Large intestine (tissue), 3 donors: ENCODE measurements around the gene RMI2. TPM values are rescaled to one million over a fixed set of nuclear protein-coding genes. Genes with fewer than 3 reads are reported as not detected.
"Not testable (repeated sequence)": the region's sequence is repeated elsewhere in the genome, so short reads cannot be mapped to it uniquely, and the experiment has no call there.

ENCODE experiments used
- DNase-seq, 2 donors: peaks; one replicate each; pipeline versions ENCODE4 v3.0.0 to v3.0.0-alpha.2; 2013
- H3K27ac ChIP-seq: one replicate; pipeline ENCODE4 v1.5.1; 2013; ENCODE audit warnings: low read length
- H3K27me3 ChIP-seq: 2 replicates; pipeline ENCODE4 v1.6.1; 2013; ENCODE audit warnings: low read length; ENCODE audit not compliant: control insufficient read depth, insufficient read depth
- H3K36me3 ChIP-seq: 2 replicates; pipeline ENCODE4 v1.6.1; 2013; ENCODE audit warnings: low read length; ENCODE audit not compliant: control insufficient read depth, insufficient read depth
- H3K4me1 ChIP-seq: one replicate; pipeline ENCODE4 v1.6.1; 2013; ENCODE audit warnings: low read length; ENCODE audit not compliant: control insufficient read depth, insufficient read depth
- H3K4me3 ChIP-seq: one replicate; pipeline ENCODE4 v1.5.1; 2013; ENCODE audit warnings: low read length
- H3K9me3 ChIP-seq: one replicate; pipeline ENCODE4 v1.6.1; 2013; ENCODE audit warnings: mild to moderate bottlenecking, low read depth, low read length, moderate library complexity; ENCODE audit not compliant: control insufficient read depth
- WGBS: methylation state at CpG from one replicate; pipeline ENCODE4 v1.1.5; 2013; ENCODE audit warnings: low lambda C conversion rate; ENCODE audit not compliant: insufficient coverage; 5-methylcytosine and 5-hydroxymethylcytosine counted together
- polyA plus RNA-seq: library from polyadenylated mRNA; unstranded; fragments of 120-200 nt; gene quantifications from one replicate; pipeline ENCODE4 v1.2.1, GENCODE V29; 2013

The RMI2 gene
- polyA plus RNA-seq, 1 donor, result 12.4 TPM

- Histone ChIP-seq H3K4me3 (no peak overlapping the region), H3K4me1 (no peaks in the 10 kb centered on the region), H3K9me3 (no peaks in the 10 kb centered on the region), H3K27ac (no peak overlapping the region), H3K27me3 (no peaks in the 10 kb centered on the region), H3K36me3 (no peaks in the 10 kb centered on the region)
- 20% methylated on average over 1 of the region's 7 CpGs for WGBS
- DNase-seq, result no peak
Measured at GRCh38 chr16:11370084-11370931, 25.0 kb downstream of the RMI2 start.

- H3K36me3 ChIP-seq, DNase-seq, H3K9me3 ChIP-seq, H3K4me3 ChIP-seq, H3K27me3 ChIP-seq, H3K4me1 ChIP-seq, H3K27ac ChIP-seq: not testable (repeated sequence)
- WGBS, result no CpG with 5 or more reads among the region's 13 CpGs
Measured at GRCh38 chr16:11370932-11371279, 25.6 kb downstream of the RMI2 start.

GRCh38 chr16:11372073-11372828 lies 27.0 kb downstream of the RMI2 start:
- Histone ChIP-seq H3K9me3 (no peaks in the 10 kb centered on the region), H3K4me1 (no peaks in the 10 kb centered on the region), H3K27ac (no peak overlapping the region), H3K27me3 (no peaks in the 10 kb centered on the region), H3K4me3 (no peak overlapping the region), H3K36me3 (no peaks in the 10 kb centered on the region)
- DNase-seq, result no peak
- WGBS, result no CpG with 5 or more reads among the region's 10 CpGs

- Histone ChIP-seq H3K27me3 (no peaks in the 10 kb centered on the region), H3K36me3 (no peaks in the 10 kb centered on the region), H3K27ac (no peak overlapping the region), H3K4me3 (no peak overlapping the region), H3K9me3 (no peaks in the 10 kb centered on the region), H3K4me1 (no peaks in the 10 kb centered on the region)
- no peak for DNase-seq
- WGBS, result no CpG with 5 or more reads among the region's 6 CpGs
Measured at GRCh38 chr16:11372829-11373306, 27.6 kb downstream of the RMI2 start.

- H3K27ac ChIP-seq, result no peak overlapping the region
- H3K4me1 ChIP-seq, result no peaks in the 10 kb centered on the region
- H3K36me3 ChIP-seq, result no peaks in the 10 kb centered on the region
- H3K27me3 ChIP-seq, result no peaks in the 10 kb centered on the region
- no peaks in the 10 kb centered on the region for H3K9me3 ChIP-seq
- 40% methylated on average over 1 of the region's 4 CpGs for WGBS
- no peak overlapping the region for H3K4me3 ChIP-seq
- no peak for DNase-seq
Measured at GRCh38 chr16:11374255-11374654, 29.0 kb downstream of the RMI2 start.

- Histone ChIP-seq H3K27me3 (no peaks in the 10 kb centered on the region), H3K36me3 (no peaks in the 10 kb centered on the region), H3K4me1 (no peaks in the 10 kb centered on the region), H3K9me3 (no peaks in the 10 kb centered on the region), H3K4me3 (no peak overlapping the region), H3K27ac (no peak overlapping the region)
- no peak for DNase-seq
- WGBS, result 84% methylated on average over 3 of the region's 3 CpGs
Measured at GRCh38 chr16:11377154-11377553, 31.9 kb downstream of the RMI2 start.

GRCh38 chr16:11378951-11379350 lies 33.7 kb downstream of the RMI2 start:
- DNase-seq, H3K9me3 ChIP-seq, H3K36me3 ChIP-seq, H3K4me1 ChIP-seq, H3K27me3 ChIP-seq, H3K4me3 ChIP-seq, H3K27ac ChIP-seq: not testable (repeated sequence)
- no CpG with 5 or more reads among the region's 5 CpGs for WGBS

- Histone ChIP-seq H3K36me3 (no peaks in the 10 kb centered on the region), H3K4me3 (no peak overlapping the region), H3K27ac (no peak overlapping the region), H3K4me1 (no peaks in the 10 kb centered on the region), H3K9me3 (no peaks in the 10 kb centered on the region), H3K27me3 (no peaks in the 10 kb centered on the region)
- no peak for DNase-seq
- no CpG with 5 or more reads among the region's 7 CpGs for WGBS
Measured at GRCh38 chr16:11379420-11379819, 34.2 kb downstream of the RMI2 start.

GRCh38 chr16:11380836-11381235 lies 35.6 kb downstream of the RMI2 start:
- no peaks in the 10 kb centered on the region for H3K27me3 ChIP-seq
- no peaks in the 10 kb centered on the region for H3K36me3 ChIP-seq
- WGBS, result 100% methylated on average over 1 of the region's 9 CpGs
- no peaks in the 10 kb centered on the region for H3K9me3 ChIP-seq
- DNase-seq, result no peak
- no peaks in the 10 kb centered on the region for H3K4me1 ChIP-seq
- no peak overlapping the region for H3K4me3 ChIP-seq
- H3K27ac ChIP-seq, result no peak overlapping the region

GRCh38 chr16:11383481-11384183 lies 38.4 kb downstream of the RMI2 start:
- no peak for DNase-seq
- no peak overlapping the region for H3K27ac ChIP-seq
- peaks cover 2% of the 10 kb centered on the region for H3K27me3 ChIP-seq
- WGBS, result no CpG with 5 or more reads among the region's 15 CpGs
- no peak overlapping the region for H3K4me3 ChIP-seq
- no peaks in the 10 kb centered on the region for H3K4me1 ChIP-seq
- no peaks in the 10 kb centered on the region for H3K36me3 ChIP-seq
- H3K9me3 ChIP-seq, result no peaks in the 10 kb centered on the region
